ENCODE data around the gene TMEM258. TPM values are rescaled to one million over a fixed set of nuclear protein-coding genes. Genes with fewer than 3 reads are reported as not detected.
A peak's percentile ranks its signal among the peaks of the same experiment; 100 is the strongest.

Gene TMEM258
- 157 TPM for polyA plus RNA-seq (2013, experiment 1 of 2; ENCODE audit: insufficient read length)
- polyA plus RNA-seq (2013, experiment 2 of 2; ENCODE audit: insufficient read length) = 163 TPM

DNA sequence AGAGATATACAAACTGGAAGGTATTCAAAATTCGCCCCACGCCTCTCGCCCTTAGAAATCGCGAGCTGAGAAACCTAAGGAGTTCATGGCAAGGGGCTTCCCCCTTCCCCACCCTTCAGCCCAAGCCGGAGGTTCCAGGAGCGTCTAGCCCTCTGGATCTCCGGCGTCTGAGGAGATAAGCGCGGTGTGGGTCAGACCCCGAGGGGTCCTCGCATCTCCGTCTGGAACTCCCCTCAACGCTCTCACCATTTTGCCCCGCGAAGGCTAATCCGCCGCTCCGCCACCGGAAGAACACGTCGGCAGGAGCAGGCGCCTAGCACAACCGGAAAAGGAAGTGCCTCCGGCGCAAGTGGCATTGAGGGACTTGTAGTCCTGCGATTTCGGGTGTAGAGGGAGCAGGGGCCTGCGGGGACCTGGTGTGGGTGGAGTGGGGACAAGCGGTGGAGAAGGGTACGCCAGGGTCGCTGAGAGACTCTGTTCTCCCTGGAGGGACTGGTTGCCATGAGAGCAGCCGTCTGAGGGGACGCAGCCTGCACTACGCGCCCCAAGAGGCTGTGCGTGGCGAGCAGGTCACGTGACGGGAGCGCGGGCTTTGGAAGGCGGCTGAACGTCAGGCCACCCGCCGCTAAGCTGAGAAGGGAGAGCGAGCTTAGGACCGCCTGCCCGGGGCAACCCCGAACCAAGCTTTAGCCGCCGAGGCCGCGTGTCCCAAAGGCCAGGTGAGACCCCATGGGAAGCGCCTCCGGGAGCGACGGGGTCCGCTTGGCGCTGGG, at the start of gene TMEM258, which contains the start of gene FEN1:
Gene TMEM258 (minus strand): TSS at position 290 of the 773 bp plus-strand sequence. CDS start 41 bp downstream, at position 249.
Gene FEN1 (plus strand): TSS at position 602 of the 773 bp plus-strand sequence. CDS start 2,451 bp downstream, outside the sequence.
- DNase-seq = peak; percentile 92

DNA sequence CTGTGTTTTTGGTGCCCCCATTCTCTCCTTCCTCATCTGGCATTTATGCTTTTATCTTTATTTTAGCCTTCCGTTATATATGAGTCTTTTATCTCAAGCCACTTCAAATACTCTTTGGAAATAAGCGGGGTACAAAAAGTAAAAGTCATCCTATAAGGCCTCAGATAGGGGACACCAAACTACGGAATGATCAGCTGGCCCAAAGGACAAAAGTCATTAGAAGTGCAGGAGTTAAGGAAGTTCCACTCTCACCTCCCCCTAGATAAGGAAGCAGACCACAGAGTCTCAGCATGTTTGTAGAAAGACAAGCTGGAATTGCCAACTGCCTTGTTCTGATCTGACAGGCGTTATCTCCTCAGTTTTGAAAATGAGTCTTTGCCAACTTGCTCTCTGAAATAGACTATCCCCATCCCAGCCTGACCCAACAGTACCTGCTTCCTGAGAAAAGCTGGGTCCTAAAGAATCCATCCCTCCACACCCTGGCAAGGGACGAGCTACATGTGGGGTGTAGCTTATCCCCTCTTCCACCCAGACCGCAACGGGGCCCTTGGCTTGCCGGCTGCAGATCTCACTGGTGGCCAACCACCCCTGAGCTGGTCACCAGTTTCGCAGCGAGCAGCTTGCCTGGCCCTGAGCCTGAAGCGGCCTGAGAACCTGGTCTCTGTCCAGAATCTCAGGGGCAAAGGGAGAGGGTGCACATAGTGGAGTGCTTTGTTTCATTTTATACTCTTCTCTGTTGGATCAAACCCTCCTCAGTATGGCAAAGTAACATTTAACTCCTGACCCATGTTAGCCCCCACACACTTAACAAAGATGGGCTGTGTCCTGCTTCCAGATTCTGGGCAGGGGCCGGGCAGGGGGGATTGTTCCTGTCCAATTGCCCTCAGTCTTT, 49.5 kb upstream of the TMEM258 start:
- DNase-seq = no peak

DNA sequence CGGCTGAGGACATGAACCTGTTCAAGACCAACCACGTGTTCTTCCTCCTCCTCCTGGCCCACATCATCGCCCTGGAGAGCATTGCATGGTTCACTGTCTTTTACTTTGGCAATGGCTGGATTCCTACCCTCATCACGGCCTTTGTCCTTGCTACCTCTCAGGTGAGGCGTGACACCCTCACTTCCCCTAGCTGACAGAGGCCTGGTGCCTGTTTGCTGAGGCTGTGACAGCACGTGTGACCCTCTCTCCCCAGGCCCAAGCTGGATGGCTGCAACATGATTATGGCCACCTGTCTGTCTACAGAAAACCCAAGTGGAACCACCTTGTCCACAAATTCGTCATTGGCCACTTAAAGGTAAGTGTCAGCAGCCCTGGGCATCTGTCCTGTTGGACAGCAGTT, 48.0 kb upstream of the TMEM258 start:
- no peak for DNase-seq

DNA sequence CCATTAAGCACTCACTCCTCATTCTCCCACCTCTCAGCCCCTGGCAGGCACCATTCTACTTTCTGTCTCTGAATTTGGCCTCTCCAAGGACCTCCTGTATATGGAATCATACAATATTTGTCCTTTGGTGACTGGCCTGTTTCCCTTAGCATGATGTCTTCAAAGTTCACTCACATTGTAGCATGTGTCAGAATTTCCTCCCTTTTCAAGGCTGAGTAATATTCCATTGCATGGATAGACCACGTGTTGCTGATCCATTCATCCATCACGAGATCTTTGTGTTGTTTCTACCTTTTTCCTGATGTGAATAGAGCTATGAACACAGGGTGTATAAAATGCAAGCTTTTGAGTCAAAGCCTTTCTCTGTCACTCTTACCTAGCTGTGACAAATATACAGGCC, 47.3 kb upstream of the TMEM258 start:
- no peak for DNase-seq

DNA sequence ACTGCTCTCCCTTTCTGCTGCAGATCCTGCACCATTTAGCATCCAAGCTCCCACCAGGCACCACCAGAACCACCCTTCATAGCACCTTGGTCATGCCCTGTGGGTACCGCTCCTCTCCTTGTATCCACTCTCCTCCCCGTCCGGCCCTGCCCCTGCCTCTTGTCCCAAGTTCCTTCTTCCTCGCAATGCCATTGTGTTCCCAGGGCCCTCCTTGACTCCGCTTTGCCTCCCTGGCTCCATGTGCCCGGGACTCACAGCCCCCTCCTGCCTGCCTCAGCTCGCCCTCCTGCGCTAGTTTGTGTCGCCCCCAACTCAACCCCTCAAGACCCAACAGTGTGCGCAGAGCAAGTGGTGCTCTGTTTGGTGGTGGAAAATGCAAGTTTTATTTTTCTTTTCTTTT, 46.5 kb upstream of the TMEM258 start:
- no peak for DNase-seq

DNA sequence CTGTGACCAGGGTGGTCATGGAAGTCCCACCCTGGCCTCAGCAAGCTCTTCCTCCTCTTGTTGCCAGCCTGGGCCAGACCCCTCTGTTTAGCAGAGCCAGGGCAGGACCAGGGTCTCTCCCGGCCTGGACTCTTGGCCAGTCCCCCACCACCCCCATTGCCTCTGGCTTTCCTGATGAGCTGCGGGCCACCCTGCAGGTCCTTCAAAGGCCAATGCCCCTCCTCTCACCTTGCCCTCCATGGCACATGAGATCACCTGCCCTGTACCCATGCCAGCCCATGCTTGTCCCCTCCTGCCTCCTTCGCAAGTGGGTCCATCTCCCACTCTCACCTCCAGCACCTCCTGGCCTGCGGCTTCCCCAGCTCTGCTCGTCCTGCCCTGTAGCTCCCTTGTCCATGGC, 46.1 kb upstream of the TMEM258 start:
- DNase-seq = no peak

DNA sequence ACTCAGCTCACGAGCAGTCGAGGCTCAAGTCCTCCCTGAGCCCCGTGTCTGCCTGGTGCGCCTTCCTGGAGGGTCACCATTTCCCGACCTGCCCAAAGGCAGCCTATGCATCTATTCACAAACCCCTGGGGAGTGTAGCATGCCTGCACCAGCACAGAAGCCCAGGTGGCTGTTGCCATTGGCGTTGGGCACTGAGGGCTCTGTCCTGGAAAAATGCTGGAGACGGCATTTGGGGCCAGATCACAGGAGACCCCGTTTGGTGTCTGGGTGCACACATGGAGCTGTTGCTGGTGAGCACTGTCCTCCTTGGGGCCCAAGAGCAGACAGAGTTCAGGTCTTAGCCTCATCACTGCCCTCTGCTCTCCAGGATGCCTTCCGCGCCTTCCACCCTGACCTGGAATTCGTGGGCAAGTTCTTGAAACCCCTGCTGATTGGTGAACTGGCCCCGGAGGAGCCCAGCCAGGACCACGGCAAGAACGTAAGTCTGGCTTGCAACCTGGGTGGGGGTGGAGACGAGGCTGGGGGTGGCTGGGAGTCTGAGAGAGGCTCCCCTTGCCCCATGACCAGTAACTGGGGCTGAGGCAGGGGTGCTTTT, 45.1 kb upstream of the TMEM258 start:
- DNase-seq = no peak

DNA sequence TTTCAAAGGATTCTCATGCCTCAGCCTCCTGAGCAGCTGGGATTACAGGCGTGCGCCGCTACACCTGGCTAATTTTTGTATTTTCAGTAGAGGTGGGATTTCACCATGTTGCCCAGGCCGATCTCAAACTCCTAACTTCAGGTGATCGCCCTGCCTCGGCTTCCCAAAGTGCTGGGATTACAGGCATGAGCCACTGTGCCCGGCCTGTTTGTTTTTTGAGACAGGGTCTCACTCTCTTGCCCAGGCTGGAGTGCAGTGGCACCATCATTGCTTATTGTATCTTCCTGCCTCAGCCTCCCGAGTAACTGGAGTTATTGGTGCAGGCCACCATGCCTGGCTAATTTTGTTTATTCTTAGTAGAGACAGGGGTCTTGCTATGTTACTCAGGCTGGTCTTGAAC, 43.8 kb upstream of the TMEM258 start:
- no peak for DNase-seq

DNA sequence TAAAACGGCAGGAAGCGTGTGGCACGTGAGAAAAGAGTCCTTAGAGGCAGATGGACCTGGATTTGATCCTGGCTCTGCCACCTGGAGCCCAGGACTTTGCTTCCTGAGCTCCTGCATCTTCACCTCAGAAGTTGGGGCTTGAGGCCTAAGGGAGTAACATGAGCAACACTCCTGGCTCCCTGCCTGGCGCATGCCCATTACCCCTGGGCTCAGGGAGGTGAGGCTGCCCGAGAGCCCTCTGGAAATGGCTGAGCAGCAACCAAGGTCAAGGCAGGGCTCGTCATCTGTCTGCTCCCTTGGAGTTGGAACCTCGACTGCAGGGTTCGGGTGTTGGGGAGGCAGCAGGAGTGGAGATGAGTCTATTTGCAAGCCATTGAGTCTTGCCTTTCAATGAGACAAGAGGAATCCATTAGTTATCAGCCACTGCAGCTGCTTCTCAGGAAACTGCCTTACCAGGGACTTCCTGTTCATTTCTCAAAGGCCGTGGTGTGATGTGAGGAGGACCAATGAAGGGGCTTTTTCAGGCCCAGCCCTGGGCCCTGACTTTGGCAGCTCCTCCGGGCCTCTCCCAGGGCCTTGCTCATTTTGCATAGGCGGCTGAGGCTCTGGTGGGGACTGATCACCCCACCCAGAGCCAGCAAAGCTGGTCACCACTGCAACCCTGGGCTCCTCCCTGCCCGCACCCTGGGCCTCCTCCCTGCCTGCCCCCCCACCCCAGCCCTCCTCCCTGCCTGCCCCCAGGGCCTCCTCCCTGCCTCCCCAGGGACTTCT, 42.1 kb upstream of the TMEM258 start:
- DNase-seq = peak; percentile 55

DNA sequence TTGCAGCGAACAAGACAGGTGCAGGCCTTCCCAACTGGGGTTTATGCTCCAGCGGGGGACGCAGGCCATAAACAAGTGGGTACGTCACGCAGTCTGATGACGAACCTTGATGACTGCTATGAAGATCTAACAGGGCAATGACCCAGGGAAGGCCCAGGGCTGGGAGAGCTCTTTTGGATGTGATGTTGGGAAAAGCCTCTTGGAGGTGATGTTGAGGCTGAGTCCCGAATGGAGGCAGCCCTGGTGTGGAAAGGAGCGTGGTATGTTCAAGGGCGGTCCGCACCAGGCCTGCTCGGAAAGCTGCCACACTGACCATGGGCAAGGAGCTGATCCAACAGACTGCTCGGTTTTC, 41.5 kb upstream of the TMEM258 start:
- DNase-seq = no peak

DNA sequence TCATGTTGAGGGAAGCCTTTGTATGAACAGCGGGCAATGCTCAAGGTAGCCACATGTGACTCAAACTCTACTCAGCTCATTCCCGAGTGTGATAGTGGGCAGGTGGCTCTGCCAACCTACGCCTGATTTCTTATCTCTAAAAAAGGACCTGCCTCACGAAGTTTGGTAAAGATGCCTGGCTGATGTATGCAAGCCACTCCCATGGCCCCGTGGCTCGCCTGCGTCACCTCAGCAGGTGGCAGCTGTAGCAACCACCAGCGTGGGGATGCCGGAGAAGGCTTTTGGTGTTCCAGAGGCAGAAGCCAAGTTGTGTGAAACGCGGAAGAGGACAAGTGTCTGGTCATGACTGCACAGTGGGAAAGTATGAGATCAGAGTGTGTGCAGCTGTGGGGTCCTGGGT, 41.1 kb upstream of the TMEM258 start:
- DNase-seq = no peak

DNA sequence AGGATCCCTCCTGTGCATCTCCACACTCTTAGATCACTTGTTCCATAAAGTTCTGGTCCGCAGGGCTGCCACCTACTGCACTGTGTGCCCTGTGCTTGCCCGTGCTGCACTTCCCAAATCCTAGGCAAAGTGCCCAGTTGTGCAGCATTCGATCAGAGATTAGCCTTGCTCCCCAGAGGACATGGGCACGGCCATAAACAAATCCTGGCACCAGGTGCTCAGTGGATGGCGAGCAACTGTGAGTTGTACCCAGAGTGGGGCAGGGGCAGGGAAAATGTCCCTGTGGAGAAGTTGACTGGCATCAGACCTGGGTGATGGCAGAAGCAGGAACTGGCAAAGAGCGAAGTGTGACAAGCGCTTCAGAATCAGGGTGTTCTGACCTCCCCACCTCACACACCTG, 40.4 kb upstream of the TMEM258 start:
- no peak for DNase-seq

DNA sequence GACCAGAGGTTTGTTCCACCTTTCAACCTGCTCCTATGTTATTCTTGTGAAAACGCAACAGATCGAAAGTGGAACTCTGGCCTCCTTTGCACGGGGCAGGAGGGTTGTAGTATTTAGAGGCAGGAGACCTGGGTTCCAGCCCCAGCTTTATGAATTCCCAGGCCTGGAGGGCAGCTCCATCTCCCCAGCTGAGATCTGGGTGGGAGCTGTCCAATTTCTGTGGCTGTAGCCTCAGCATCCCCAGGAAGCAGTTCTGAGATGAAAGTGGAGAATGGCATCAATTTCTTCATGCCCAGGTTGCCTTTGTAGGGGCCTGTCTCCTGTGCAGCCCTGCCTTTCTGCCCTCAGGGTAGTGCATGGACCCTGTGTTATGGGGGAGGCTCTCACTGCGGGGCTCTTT, 39.8 kb upstream of the TMEM258 start:
- no peak for DNase-seq

DNA sequence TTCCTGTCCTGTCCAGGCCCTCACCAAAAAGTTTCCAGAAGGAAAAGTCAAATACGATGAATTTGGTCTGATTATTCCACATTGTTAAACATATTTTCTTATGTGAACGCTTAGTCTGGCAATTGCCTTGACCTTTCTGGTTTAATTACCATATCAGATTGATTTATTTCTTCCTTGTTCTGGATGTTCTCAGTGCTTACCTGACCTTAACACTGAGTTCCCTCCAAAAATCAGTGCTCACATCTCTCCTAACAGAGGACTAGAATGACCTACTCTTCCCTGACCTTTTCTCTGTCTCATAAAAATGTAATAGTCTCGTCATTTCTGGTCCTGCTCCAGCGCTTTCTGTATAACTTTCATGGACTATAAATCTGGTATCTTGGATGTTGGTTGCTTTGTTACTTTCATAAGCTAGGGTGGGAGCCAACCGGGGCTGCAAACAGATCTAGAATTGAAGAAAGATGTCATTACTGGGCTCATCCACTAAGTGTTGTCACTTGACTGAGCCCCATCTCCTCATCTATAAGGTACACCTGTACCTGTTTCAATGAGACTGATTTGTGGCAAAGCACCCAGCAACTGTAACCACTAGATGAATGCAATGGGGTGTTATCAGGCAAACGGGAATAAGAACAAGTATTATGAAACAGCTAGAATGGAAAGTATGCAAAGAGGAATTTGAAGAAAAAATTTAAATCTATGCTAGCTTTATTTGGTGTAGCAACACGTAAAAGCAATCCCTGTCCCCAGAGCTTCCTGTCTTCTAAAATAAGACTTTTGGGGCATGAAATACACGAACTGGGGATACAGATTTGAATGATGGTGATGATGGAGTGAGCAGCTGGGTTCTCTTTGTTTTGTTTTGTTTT, 38.1 kb upstream of the TMEM258 start:
- DNase-seq = peak; percentile 31

DNA sequence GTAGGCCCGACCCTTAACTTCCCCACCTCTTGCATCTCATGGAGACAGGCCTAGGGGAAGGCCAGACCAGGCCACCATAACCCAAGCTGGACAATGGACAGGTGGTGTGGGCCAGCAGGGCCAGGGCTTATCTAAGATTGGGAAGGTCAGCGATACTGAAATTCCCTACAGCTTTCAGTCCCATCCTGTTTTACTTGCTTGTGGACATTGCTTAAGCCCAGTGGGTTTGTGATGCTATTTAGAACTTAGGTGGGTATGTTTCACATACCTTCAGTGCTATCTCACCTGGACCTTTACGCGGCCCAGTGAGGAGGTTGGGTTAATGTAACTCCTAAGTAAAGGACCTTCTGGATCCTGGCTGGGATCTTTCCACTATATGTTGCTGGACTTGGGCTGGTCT, 37.4 kb upstream of the TMEM258 start:
- no peak for DNase-seq

DNA sequence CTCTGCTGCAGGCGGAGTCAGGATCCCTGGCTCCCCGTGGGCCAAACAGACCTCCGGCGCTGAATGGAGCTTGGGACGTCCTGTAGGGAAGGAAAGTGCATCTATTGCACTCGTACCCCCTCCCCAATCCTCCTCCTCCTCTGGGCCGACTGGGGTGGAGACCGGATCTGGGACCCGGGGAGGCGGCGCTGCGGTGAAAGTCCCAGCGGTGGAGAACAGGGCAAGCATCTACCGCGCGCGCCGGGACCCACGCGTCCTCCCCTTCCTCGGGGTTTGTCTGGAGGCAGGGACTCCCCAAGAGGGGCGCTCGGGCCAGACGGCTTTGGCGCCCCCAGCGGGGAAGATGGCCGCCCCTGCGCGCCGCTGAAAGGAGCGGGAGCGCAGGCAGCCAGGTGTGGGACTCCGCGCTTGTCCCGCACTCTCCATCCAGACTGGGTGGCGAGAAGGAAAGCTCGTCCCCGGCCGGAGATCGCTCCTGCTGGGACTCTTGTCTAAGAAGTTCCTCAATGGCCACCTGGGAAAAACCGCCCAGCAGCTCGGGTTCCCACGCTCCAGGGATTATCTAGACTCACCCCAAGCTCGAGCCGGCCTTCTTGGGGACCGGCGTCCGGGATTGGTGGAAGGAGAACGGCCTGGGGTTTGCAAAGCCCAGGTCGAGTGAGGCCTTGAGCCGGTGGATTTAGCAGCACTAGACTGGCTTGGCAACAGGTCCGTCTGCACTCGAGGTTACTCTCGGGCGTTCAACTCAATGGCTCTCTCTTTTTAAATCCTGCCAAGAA, 36.4 kb upstream of the TMEM258 start:
- peak; percentile 24 for DNase-seq

DNA sequence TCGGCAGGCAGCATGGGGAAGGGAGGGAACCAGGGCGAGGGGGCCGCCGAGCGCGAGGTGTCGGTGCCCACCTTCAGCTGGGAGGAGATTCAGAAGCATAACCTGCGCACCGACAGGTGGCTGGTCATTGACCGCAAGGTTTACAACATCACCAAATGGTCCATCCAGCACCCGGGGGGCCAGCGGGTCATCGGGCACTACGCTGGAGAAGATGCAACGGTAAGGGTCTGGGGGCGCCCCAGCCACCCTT, 35.9 kb upstream of the TMEM258 start:
- no peak for DNase-seq

DNA sequence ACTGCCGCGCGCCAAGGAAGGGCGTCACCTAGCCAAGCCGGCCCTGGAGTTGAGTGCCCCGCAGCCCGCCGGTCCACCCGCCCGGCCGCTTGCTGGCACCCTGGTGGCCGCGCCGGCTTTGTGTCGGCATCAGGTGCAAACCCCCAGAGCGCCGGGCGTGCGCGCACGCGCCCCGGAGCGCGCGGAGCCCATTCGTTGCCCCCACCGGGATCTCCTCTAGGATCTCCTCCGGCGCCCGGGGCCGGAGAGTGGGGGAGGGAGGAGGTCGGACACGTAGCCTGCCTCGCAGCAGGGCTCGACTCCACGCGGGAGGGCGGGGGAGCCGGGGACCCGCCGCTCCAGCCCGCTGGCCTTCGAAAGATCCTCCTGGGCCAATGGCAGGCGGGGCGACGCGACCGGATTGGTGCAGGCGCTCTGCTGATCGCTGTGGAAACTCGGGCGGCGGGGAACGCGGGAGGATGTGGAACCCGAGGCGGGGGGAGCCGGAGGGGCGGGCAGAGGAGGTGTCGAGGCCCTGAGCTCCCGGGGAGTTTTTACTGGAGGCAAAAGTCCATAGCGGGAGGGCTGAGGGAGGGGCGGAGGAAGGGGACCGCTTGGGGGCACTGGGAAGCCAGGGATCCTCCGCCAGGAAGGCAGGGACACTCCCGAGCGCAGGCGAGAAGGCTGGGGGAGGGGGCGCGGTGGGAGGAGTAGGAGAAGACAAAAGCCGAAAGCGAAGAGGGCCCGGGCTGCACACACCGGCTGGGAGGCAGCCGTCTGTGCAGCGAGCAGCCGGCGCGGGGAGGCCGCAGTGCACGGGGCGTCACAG, 35.4 kb upstream of the TMEM258 start, which contains the start of gene FADS2:
Gene FADS2 (plus strand): TSS at position 730 of the 808 bp plus-strand sequence. CDS start 91 bp downstream, outside the sequence.
- peak; percentile 96 for DNase-seq

DNA sequence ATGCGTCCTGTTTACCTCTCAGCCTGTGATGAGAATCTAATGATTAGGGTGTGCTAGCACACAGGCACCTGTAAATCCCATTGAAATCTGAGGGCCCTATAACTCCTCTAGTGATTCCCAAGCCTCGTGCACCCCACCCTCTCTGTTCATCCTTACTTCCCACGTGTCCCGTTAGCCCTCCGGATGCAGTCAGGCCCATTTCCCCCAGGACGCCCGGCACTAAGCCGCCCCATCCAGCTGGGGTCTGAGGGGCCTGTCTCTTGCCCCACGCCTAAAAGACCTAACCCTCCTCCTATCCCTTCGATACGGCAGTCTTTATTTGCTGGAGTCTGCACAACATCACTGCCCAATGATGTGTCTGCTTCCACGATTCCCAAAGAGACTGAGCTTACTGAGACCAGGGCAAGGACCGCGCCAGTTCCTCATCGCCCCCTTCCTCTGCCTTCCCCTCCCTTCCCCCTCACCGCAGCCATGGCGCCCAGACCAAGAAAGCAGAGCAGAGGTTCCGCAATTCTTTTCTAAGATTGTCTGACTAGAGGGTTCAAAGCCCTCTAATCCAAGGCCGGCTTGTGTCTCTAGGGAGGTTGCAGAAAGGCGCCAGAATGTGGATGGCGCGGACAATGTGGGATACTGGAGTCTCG, 34.7 kb upstream of the TMEM258 start:
- no peak for DNase-seq
